Activated naive CD4-positive, alpha-beta T cell treated with anti-CD3 and anti-CD28 coated beads, Interleukin-2, amount 50 U/mL, for 16 hours (primary cell): Measurements from ENCODE around the gene PTPDC1.
"Not testable (repeated sequence)": the region's sequence is repeated elsewhere in the genome, so short reads cannot be mapped to it uniquely, and the experiment has no call there.

Experiments
- DNase-seq: peaks from one replicate; pipeline ENCODE4 v3.0.0-alpha.2; 2020

Gene PTPDC1

GRCh38 chr9:94096819-94097577 is 12.7 kb downstream of the PTPDC1 start:
- no peak for DNase-seq

DNA sequence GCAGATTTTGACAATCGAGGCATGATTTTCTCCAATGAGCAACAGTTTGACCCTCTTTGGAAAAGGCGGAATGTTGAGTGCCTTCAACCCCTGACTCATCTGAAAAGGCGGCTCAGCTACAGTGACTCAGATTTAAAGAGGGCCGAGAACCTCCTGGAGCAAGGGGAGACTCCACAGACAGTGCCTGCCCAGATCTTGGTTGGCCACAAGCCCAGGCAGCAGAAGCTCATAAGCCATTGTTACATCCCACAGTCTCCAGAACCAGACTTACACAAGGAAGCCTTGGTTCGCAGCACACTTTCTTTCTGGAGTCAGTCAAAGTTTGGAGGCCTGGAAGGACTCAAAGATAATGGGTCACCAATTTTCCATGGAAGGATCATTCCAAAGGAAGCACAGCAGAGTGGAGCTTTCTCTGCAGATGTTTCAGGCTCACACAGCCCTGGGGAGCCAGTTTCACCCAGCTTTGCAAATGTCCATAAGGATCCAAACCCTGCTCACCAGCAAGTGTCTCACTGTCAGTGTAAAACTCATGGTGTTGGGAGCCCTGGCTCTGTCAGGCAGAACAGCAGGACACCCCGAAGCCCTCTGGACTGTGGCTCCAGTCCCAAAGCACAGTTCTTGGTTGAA is 13.6 kb downstream of the PTPDC1 start:
- no peak for DNase-seq

DNA sequence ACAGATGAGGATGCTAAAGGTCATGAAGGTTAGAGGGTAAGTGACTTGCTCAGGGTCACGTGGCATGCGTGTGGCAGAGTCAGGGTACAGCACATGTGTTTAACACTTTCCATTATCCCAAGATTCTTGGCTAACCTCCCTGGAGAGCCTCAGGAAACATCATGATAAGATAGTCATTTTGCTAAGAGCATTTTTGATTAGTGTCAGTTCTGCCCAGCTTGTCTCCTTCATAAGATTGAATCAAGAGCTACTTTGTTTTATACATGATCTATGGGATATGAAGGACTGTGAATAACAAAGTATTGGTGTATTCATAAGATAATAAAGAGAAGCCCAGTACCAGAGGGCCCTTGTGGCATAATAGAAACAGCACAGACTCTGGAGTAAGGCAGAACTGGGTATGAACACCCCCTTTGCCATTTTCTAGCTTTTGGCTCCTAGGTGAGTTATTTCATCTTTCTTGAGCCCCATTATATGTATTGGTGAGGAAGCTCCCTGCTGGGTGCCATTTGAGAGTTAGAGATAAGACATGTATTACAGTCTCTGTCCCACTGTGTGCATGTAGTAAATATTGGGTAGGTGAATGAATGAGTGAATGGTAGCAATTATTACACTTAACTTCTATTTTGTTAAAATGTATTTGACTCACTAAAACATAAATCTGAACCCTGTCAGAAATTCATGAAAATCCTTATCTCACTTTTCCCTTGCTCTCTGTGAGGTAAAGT is 16.1 kb downstream of the PTPDC1 start:
- no peak for DNase-seq

GRCh38 chr9:94101162-94101853 is 17.0 kb downstream of the PTPDC1 start:
- DNase-seq, result no peak

- DNase-seq, result no peak
These were observed 24.3 kb downstream of the PTPDC1 start for GRCh38 chr9:94108584-94108983.

DNA sequence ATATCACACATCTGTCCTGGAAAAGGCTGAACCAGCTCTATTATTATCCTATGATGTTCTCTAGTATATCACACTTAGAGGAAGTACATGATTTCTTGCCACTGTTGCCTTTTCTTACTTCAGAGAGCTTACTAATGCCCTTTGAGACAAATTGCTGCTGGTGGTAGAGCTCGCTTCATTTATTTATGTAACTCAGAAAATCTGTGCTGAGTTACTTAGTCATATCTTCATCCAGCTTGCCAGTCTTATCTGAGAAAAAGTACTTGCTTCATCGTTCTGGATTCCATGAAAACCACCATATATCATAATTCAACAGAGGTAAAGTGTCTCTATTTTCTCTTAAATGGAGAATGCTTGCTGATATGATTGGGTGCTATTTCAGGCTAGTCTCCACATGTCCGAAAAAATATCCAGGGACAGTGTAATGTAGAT is 26.6 kb downstream of the PTPDC1 start:
- no peak for DNase-seq

DNA sequence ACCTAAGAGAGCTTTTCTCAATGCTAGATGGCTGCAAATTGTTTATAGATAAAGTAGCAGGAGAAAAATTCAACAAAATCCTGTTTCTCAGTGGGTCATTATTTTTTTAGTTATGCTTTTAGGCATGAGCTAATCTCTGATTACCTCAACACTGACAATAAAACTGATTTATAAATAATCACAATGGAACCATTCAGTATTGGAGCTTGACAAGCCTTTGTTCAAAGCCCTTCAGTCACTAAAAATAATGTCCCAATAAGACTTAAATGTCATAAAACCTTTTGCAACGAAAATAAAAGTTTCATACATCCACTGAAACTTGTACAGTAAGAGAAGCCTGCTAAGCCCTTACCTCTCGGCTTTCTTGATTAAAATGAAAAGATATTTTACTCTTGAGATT is 27.2 kb downstream of the PTPDC1 start:
- DNase-seq, result no peak

GRCh38 chr9:94112716-94113465 is 28.6 kb downstream of the PTPDC1 start:
- no peak for DNase-seq

DNA sequence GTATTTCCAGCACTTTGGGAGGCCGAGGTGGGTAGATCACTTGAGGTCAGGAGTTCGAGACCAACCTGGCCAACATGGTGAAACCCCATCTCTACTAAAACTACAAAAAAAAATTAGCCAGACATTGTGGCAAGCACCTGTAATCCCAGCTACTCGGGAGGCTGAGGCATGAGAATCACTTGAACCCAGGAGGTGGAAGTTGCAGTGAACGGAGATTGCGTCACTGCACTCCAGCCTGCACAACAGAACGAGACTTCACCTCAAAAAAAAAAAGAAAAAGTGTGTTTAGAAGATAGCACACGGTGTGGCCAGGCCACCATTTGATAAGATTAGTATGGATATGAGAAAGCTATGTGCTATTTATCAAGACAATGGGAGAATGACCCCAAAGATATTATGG is 35.8 kb downstream of the PTPDC1 start:
- not testable (repeated sequence) for DNase-seq

DNA sequence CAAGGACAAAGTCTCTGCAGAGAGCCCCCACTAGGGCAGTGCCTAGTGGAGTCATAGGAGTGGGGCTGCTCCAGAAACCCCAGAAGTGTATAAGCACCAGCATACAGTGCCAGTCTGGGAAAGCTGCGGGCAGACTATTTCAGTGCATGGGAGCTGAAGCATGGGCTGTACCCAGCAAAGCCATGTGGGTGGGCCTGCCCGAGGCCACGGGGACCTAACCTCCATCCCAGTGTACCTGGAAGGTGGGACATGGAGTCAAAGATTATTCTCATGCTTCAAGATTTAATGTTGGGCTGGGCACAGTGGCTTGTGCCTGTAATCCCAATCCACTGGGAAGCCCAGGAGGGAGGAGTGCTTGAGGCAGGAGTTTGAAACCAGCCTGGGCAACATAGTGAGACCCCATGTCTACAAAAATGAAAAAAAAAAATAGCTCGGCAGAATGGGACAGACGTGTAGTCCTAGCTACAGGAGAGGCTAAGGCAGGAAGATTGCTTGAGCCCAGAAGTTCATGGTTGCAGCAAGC is 36.7 kb downstream of the PTPDC1 start:
- DNase-seq, result no peak

GRCh38 chr9:94126844-94127243 is 42.6 kb downstream of the PTPDC1 start:
- DNase-seq, result no peak

- no peak for DNase-seq
These were observed 43.5 kb downstream of the PTPDC1 start for GRCh38 chr9:94127806-94128205.

GRCh38 chr9:94128580-94128979 is 44.3 kb downstream of the PTPDC1 start:
- no peak for DNase-seq

GRCh38 chr9:94134629-94135028 is 50.4 kb downstream of the PTPDC1 start:
- no peak for DNase-seq

GRCh38 chr9:94135222-94135621 is 51.0 kb downstream of the PTPDC1 start:
- no peak for DNase-seq

GRCh38 chr9:94139672-94140417 is 55.6 kb downstream of the PTPDC1 start:
- no peak for DNase-seq

- DNase-seq, result no peak
These were observed 56.1 kb downstream of the PTPDC1 start for GRCh38 chr9:94140418-94140780.

DNA sequence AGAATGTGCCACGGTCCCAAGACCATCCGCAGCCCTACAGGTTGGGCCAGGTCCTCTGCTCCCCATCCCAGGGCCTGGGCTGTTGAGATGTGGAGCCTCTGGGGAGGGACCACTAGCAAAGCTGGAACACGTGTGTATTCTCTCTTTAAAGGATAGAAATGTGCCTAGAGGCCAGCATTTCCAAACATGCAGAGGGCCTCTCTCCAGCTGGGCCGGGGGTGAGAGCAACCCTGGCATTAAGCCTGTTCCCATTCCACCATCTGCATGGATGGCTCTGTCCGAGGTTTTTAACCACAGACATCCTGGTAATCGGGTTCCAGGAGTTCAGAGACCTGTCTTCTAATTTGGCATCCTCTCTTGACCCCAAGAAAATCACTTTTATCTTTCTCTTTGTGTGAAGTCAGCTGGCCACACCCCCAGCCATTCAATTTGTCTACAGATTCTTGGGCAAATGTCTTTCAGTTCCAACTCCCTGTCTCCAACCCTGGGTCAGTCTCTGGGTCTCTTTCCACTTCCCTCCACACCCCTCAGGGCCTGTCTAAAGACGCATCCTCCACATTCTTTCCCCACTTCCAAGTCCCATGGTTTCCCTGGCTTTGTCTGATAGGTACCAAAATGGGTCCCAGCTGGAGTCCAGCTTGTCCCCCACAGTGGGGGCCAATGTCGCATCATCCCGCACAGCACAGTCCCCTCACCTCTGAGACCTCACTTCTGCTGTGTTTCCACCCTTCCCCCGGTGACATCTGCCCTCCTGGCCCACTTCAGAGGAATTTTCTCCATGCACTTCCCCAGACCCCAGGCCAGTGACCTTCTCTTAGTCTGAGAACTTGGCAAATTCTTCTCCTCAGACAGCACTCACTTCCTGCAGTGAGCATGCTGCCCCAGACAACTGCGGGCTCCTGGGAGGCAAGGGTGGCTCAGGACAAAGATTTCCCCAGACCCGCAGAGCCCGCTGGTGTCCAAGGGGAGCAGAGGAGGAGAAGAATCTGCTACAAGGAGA is 56.8 kb downstream of the PTPDC1 start:
- DNase-seq, result no peak

DNA sequence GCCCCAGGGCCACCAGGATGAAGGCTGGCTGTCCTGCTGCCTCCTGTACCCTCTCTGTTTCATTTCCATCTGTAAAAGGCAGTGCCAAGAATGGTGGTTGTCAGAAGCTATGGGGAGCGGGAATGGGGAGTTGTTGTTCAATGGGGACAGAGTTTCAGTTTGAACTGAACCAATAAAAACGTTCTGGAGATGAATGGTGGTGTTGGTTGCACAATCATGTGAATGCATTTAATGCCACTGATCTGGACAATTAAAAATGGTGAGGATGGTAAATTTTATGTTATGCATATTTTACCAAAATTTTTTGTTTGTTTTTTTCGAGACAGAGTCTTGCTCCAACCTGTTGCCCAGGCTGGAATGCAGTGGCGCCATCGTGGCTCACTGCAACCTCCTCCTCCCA is 58.1 kb downstream of the PTPDC1 start:
- no peak for DNase-seq

DNA sequence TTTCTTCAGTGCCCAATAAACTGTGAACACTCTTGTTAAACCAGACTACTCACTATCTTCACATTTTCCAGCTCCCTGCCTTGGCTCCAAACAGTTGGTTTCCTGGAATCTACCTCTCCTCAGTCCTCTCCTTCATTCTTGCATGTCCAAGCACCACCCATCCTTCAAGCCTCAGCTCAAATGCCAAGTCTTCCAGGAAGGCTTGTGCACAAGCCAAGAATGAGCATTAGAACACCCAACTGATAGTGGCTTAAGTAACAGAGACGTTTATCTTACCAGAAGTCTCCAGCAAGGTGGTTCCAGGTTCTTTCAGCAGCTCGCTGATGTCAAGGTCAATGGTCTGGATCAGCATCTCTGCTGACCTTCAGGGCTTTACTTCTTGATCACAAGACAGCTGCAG is 60.1 kb downstream of the PTPDC1 start:
- DNase-seq, result no peak
